ENCODE measurements around the gene NSUN6. TPM values are rescaled to one million over a fixed set of nuclear protein-coding genes. Genes with fewer than 3 reads are reported as not detected.

The NSUN6 gene
- polyA plus RNA-seq, 1 donor (not counting 4 experiments of a cell fraction or from before 2014, with no cell fraction given), result 9.8 TPM

GRCh38 chr10:18501629-18502028, 149.8 kb downstream of the NSUN6 start:
- DNase-seq (ENCODE audit: low read depth, low spot score) (no peak), FAIRE-seq (no peak)
- Histone ChIP-seq H3K4me3 (ENCODE audit: control insufficient read depth in 2 of 3, extremely low read depth in 1 of 3, insufficient read depth in 2 of 3, low read depth in 1 of 3, low read length in 3 of 3) (no peak overlapping the region), H3K79me2 (ENCODE audit: control insufficient read depth, insufficient read depth, low read length) (no peaks in the 10 kb centered on the region), H3K27ac (ENCODE audit: control insufficient read depth, insufficient read depth, low read length) (no peak overlapping the region), H3K36me3 (ENCODE audit: control insufficient read depth in 2 of 2, extremely low read depth in 1 of 2, insufficient read depth in 2 of 2, low read length in 2 of 2) (no peaks in the 10 kb centered on the region), H4K20me1 (ENCODE audit: control insufficient read depth, extremely low read depth, insufficient read depth, low read length) (no peaks in the 10 kb centered on the region), H3K9me3 (ENCODE audit: control insufficient read depth, low read depth, low read length) (no peaks in the 10 kb centered on the region), H3K4me1 (ENCODE audit: control insufficient read depth, extremely low read depth, insufficient read depth, low read length) (no peaks in the 10 kb centered on the region), H3K9me1 (ENCODE audit: control insufficient read depth, extremely low read depth, insufficient read depth, low read length) (no peaks in the 10 kb centered on the region), H2AFZ (ENCODE audit: control insufficient read depth, low read length) (no peak overlapping the region), H3K27me3 (ENCODE audit: control insufficient read depth, extremely low read depth, insufficient read depth, low read length) (no peaks in the 10 kb centered on the region), H3K4me2 (ENCODE audit: control insufficient read depth, extremely low read depth, insufficient read depth, low read depth, low read length) (no peak overlapping the region), H3K9ac (ENCODE audit: control insufficient read depth, extremely low read depth, insufficient read depth, low read length) (no peak overlapping the region)
- dilution Hi-C loops (cut with MboI; ENCODE audit: extremely low pct_ligation_motif_present, low sequenced_read_pairs), result no loop called here
- no peak for TF ChIP-seq CTCF (optimal IDR thresholded peaks at IDR 0.05 in 1 of 3, IDR thresholded peaks at IDR 0.05 in 1 of 3, conservative IDR thresholded peaks at IDR 0.05 in 1 of 3; ENCODE audit: extremely low read depth in 1 of 3, insufficient read depth in 2 of 3, low read length in 3 of 3)
- no peak for TF ChIP-seq EZH2 (IDR thresholded peaks at IDR 0.05; ENCODE audit: low read length)

- Histone ChIP-seq H3K9me1 (ENCODE audit: control insufficient read depth, extremely low read depth, insufficient read depth, low read length) (no peaks in the 10 kb centered on the region), H3K79me2 (ENCODE audit: control insufficient read depth, insufficient read depth, low read length) (no peaks in the 10 kb centered on the region), H2AFZ (ENCODE audit: control insufficient read depth, low read length) (no peak overlapping the region), H3K36me3 (ENCODE audit: control insufficient read depth in 2 of 2, extremely low read depth in 1 of 2, insufficient read depth in 2 of 2, low read length in 2 of 2) (no peaks in the 10 kb centered on the region), H4K20me1 (ENCODE audit: control insufficient read depth, extremely low read depth, insufficient read depth, low read length) (no peaks in the 10 kb centered on the region), H3K27me3 (ENCODE audit: control insufficient read depth, extremely low read depth, insufficient read depth, low read length) (no peaks in the 10 kb centered on the region), H3K9me3 (ENCODE audit: control insufficient read depth, low read depth, low read length) (no peaks in the 10 kb centered on the region), H3K27ac (ENCODE audit: control insufficient read depth, insufficient read depth, low read length) (no peak overlapping the region), H3K4me3 (ENCODE audit: control insufficient read depth in 2 of 3, extremely low read depth in 1 of 3, insufficient read depth in 2 of 3, low read depth in 1 of 3, low read length in 3 of 3) (no peak overlapping the region), H3K4me1 (ENCODE audit: control insufficient read depth, extremely low read depth, insufficient read depth, low read length) (no peaks in the 10 kb centered on the region), H3K9ac (ENCODE audit: control insufficient read depth, extremely low read depth, insufficient read depth, low read length) (no peak overlapping the region), H3K4me2 (ENCODE audit: control insufficient read depth, extremely low read depth, insufficient read depth, low read depth, low read length) (no peak overlapping the region)
- FAIRE-seq, result no peak
- dilution Hi-C loops (cut with MboI; ENCODE audit: extremely low pct_ligation_motif_present, low sequenced_read_pairs), result no loop called here
- TF ChIP-seq CTCF (optimal IDR thresholded peaks at IDR 0.05 in 1 of 3, IDR thresholded peaks at IDR 0.05 in 1 of 3, conservative IDR thresholded peaks at IDR 0.05 in 1 of 3; ENCODE audit: extremely low read depth in 1 of 3, insufficient read depth in 2 of 3, low read length in 3 of 3) (no peak), EZH2 (IDR thresholded peaks at IDR 0.05; ENCODE audit: low read length) (no peak)
- no peak for DNase-seq (ENCODE audit: low read depth, low spot score)
Observed at GRCh38 chr10:18501198-18501597, 150.2 kb downstream of the NSUN6 start.
